HepG2 (cell line): ENCODE measurements around the gene LARP4. TPM values are rescaled to one million over a fixed set of nuclear protein-coding genes. Genes with fewer than 3 reads are reported as not detected.

ENCODE experiments used
- AGO2 ChIP-seq: fragments of 200-400 bp; formaldehyde crosslinking; optimal IDR thresholded peaks from 2 replicates; pipeline ENCODE3; 2017; ENCODE audit warnings: mild to moderate bottlenecking, low read depth, low read length, moderate library complexity
- BCL6 ChIP-seq: IDR thresholded peaks from 2 replicates; pipeline ENCODE4 v1.6.1; 2016; ENCODE audit warnings: missing genetic modification reagents, missing compliant biosample characterization
- FOXO1 ChIP-seq: sonication (generic); formaldehyde crosslinking; IDR thresholded peaks from 2 replicates; pipeline ENCODE4 v1.4.0; 2020; ENCODE audit warnings: missing genetic modification reagents
- HMG20B ChIP-seq: conservative IDR thresholded peaks from 2 replicates; pipeline ENCODE4 v1.6.1; 2016; ENCODE audit warnings: missing genetic modification reagents, missing compliant biosample characterization
- HNRNPK ChIP-seq: fragments of 200-400 bp; formaldehyde crosslinking; IDR thresholded peaks from 2 replicates; pipeline ENCODE4 v1.6.1; 2018; ENCODE audit warnings: low read length, low read depth, moderate library complexity, mild to moderate bottlenecking; ENCODE audit not compliant: poor library complexity, severe bottlenecking
- HOXA7 ChIP-seq: sonication (generic); formaldehyde crosslinking; IDR thresholded peaks from 2 replicates; pipeline ENCODE4 v1.8.1; 2022; ENCODE audit warnings: mild to moderate bottlenecking, missing genetic modification reagents, moderate library complexity
- KAT2B ChIP-seq: fragments of 150-350 bp; IDR thresholded peaks from 2 replicates; pipeline ENCODE4 v1.6.1; 2014; ENCODE audit warnings: low read depth, low read length, borderline replicate concordance
- KDM5A ChIP-seq: fragments of 200-600 bp; sonication (generic); IDR thresholded peaks from 2 replicates; pipeline ENCODE4 v1.7.0; 2018; ENCODE audit warnings: antibody characterized with exemption, mild to moderate bottlenecking, low read length, borderline replicate concordance
- MBNL3 ChIP-seq: fragments of 250-450 bp; sonication (Bioruptor Pico); conservative IDR thresholded peaks from 2 replicates; pipeline ENCODE4 v1.8.0; 2022; ENCODE audit warnings: mild to moderate bottlenecking, inconsistent platforms
- MIER2 ChIP-seq: IDR thresholded peaks from 2 replicates; pipeline ENCODE4 v1.6.1; 2016; ENCODE audit warnings: missing biosample characterization, missing genetic modification reagents
- SP2 ChIP-seq: sonication (generic); formaldehyde crosslinking; IDR thresholded peaks from 2 replicates; pipeline ENCODE4 v1.5.1; 2020; ENCODE audit warnings: mild to moderate bottlenecking, missing genetic modification reagents
- ZMYM3 ChIP-seq: sonication (generic); formaldehyde crosslinking; IDR thresholded peaks from 2 replicates; pipeline ENCODE4 v1.5.1; 2020; ENCODE audit warnings: mild to moderate bottlenecking, missing genetic modification reagents
- ZNF160 ChIP-seq: sonication (generic); formaldehyde crosslinking; IDR thresholded peaks from 2 replicates; pipeline ENCODE4 v1.8.0; 2022; ENCODE audit warnings: mild to moderate bottlenecking, inconsistent platforms, missing genetic modification reagents
- ZNF205 ChIP-seq: IDR thresholded peaks from 2 replicates; pipeline ENCODE4 v1.6.1; 2018; ENCODE audit warnings: missing biosample characterization, missing genetic modification reagents
- ZNF280D ChIP-seq: sonication (generic); formaldehyde crosslinking; IDR thresholded peaks from 2 replicates; pipeline ENCODE4 v1.5.1; 2020; ENCODE audit warnings: mild to moderate bottlenecking, missing genetic modification reagents
- ZNF558 ChIP-seq: sonication (generic); formaldehyde crosslinking; IDR thresholded peaks from 2 replicates; pipeline ENCODE4 v1.9.0; 2022; ENCODE audit warnings: mild to moderate bottlenecking, missing genetic modification reagents, borderline replicate concordance
- ZNF720 ChIP-seq: sonication (generic); formaldehyde crosslinking; IDR thresholded peaks from 2 replicates; pipeline ENCODE4 v1.4.0; 2020; ENCODE audit warnings: missing genetic modification reagents
- ZNF761 ChIP-seq: sonication (generic); formaldehyde crosslinking; conservative IDR thresholded peaks from 2 replicates; pipeline ENCODE4 v1.4.0; 2020; ENCODE audit warnings: mild to moderate bottlenecking, missing genetic modification reagents
- ZNF784 ChIP-seq: sonication (generic); formaldehyde crosslinking; IDR thresholded peaks from 2 replicates; pipeline ENCODE4 v1.5.1; 2020; ENCODE audit warnings: missing genetic modification reagents, mild to moderate bottlenecking, borderline replicate concordance
- polyA plus RNA-seq, 8 experiments: library from polyadenylated mRNA; depleted of rRNA in 3 of 8; stranded (reverse) in 7 of 8; unstranded in 1 of 8; fragments of >200 nt; fragmentation: Illumina TruSeq in 4 of 8; extraction: Trizol in 4 of 8; gene quantifications; 2 replicates each; pipeline versions ENCODE4 v1.2.1 to v1.2.3, GENCODE V29; 2011 to 2016; ENCODE audit warnings: low read depth in 4 of 8, missing spikeins in 1 of 8, mixed read lengths in 1 of 8; ENCODE audit not compliant: insufficient read depth in 1 of 8
- total RNA-seq, 5 experiments: library from RNA; depleted of rRNA; stranded (reverse); fragments of >200 nt; fragmentation: Illumina TruSeq; extraction: Trizol; gene quantifications; 2 replicates each; pipeline ENCODE4 v1.2.3, GENCODE V29; 2016; ENCODE audit warnings: low read depth in 1 of 5
- TF ChIP-seq, protein P1 (sequence below): sonication (generic); formaldehyde crosslinking; IDR thresholded peaks from 2 replicates; pipeline ENCODE4 v1.4.0; 2020; ENCODE audit warnings: missing genetic modification reagents
- TF ChIP-seq, protein P2 (sequence below): sonication (generic); formaldehyde crosslinking; IDR thresholded peaks from 2 replicates; pipeline ENCODE4 v1.4.0; 2020; ENCODE audit warnings: missing genetic modification reagents, mild to moderate bottlenecking, borderline replicate concordance

LARP4 gene
- total and polyA plus RNA-seq, 2 of the 13 experiments (the other 11 are each of a cell fraction or from before 2014, with no cell fraction given), result 16.4 to 42.7 TPM

DNA sequence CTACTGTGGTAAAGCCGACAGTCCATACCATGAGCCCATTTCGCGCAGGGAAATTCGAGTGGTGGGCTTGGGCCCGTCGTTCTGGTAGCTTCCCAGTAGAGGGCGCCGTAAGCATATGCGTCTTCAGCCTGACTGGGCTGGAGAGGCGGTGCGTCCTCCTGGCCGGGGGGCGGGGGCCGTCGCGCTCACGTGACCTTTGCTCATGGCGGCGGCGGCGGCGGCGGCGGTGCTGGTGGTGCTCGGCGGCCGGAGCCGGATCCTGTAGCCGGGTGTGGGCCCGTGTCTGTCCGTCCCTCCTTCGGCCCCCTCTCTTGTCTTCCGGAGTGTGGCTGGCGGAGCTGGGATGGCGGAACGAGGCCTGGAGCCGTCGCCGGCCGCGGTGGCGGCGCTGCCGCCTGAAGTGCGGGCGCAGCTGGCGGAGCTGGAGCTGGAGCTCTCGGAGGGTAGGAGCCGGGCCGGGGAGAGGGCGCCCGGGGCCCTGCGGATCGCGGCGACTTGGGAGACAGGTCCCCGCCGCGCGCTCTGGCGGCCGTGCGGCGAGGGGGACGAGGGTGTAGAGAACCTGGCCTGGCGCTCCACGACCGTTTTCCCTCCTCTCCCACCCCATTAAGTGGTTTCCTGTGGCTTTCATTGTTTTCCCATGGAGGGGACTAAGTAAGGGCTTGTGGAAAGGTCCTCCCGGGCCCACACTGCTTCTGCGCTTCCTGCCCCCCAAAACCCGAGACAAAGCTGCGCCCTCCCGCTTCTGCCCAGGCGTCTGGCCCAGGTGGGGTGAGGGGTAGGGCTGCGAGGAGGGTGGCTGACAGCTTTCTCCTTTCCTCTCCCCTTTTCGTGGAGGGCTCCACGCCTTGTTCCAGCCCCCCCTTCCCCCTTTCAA lies 104.4 kb downstream of the LARP4 start, which contains the start of gene DIP2B (continued):
- no peak for TF ChIP-seq MIER2
- TF ChIP-seq ZNF205 (CRISPR knock-in tag), result no peak
- TF ChIP-seq MBNL3 (CRISPR knock-in tag), result no peak
- TF ChIP-seq ZMYM3 (CRISPR knock-in tag), result peak; percentile 67
- TF ChIP-seq HOXA7, result no peak
- TF ChIP-seq ZNF160, result no peak
- TF ChIP-seq KAT2B, result no peak
- TF ChIP-seq HNRNPK, result peak; percentile 66
- TF ChIP-seq HMG20B (CRISPR knock-in tag), result no peak
- TF ChIP-seq ZNF761 (CRISPR knock-in tag), result no peak
- TF ChIP-seq ZNF280D (CRISPR knock-in tag), result no peak
- no peak for TF ChIP-seq KDM5A
- TF ChIP-seq, protein P1, sequence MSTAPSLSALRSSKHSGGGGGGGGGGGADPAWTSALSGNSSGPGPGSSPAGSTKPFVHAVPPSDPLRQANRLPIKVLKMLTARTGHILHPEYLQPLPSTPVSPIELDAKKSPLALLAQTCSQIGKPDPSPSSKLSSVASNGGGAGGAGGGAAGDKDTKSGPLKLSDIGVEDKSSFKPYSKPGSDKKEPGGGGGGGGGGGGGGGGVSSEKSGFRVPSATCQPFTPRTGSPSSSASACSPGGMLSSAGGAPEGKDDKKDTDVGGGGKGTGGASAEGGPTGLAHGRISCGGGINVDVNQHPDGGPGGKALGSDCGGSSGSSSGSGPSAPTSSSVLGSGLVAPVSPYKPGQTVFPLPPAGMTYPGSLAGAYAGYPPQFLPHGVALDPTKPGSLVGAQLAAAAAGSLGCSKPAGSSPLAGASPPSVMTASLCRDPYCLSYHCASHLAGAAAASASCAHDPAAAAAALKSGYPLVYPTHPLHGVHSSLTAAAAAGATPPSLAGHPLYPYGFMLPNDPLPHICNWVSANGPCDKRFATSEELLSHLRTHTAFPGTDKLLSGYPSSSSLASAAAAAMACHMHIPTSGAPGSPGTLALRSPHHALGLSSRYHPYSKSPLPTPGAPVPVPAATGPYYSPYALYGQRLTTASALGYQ, result no peak
- TF ChIP-seq BCL6 (CRISPR knock-in tag), result peak; percentile 49; the same call in 1 of the 2 replicates
- TF ChIP-seq FOXO1, result no peak; the same call in 1 of the 2 replicates
- no peak; the same call in 1 of the 2 replicates for TF ChIP-seq ZNF558 (CRISPR knock-in tag)
- no peak for TF ChIP-seq ZNF720
- no peak for TF ChIP-seq ZNF784 (CRISPR knock-in tag)
- peak; percentile 89 for TF ChIP-seq AGO2
- TF ChIP-seq SP2 (CRISPR knock-in tag), result no peak
- TF ChIP-seq, protein P2, sequence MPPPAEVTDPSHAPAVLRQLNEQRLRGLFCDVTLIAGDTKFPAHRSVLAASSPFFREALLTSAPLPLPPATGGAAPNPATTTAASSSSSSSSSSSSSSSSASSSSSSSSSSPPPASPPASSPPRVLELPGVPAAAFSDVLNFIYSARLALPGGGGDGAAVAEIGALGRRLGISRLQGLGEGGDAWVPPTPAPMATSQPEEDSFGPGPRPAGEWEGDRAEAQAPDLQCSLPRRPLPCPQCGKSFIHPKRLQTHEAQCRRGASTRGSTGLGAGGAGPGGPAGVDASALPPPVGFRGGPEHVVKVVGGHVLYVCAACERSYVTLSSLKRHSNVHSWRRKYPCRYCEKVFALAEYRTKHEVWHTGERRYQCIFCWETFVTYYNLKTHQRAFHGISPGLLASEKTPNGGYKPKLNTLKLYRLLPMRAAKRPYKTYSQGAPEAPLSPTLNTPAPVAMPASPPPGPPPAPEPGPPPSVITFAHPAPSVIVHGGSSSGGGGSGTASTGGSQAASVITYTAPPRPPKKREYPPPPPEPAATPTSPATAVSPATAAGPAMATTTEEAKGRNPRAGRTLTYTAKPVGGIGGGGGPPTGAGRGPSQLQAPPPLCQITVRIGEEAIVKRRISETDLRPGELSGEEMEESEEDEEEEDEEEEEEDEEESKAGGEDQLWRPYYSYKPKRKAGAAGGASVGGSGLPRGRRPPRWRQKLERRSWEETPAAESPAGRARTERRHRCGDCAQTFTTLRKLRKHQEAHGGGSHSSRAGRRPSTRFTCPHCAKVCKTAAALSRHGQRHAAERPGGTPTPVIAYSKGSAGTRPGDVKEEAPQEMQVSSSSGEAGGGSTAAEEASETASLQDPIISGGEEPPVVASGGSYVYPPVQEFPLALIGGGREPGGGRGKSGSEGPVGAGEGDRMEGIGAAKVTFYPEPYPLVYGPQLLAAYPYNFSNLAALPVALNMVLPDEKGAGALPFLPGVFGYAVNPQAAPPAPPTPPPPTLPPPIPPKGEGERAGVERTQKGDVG (CRISPR knock-in tag), result no peak
